ENCODE results near the gene CLIP2. TPM values are rescaled to one million over a fixed set of nuclear protein-coding genes. Genes with fewer than 3 reads are reported as not detected.
A peak's percentile ranks its signal among the peaks of the same experiment; 100 is the strongest.

The CLIP2 gene
- total RNA-seq, 1 experiment from 2014 or later, result 21.6 TPM

- Histone ChIP-seq H3K79me2 (ENCODE audit: insufficient read depth, low read length) (peaks cover 13% of the 10 kb centered on the region), H3K4me2 (ENCODE audit: insufficient read depth, insufficient read length, low read length) (peak overlapping the region; percentile 17), H3K23me2 (ENCODE audit: insufficient read length, low read depth, low read length, poor library complexity, severe bottlenecking) (no peaks in the 10 kb centered on the region), H2BK15ac (ENCODE audit: low read depth, low read length) (no peak overlapping the region), H3K14ac (ENCODE audit: insufficient read depth, low read length) (peak overlapping the region; percentile 24; the same call in 1 of the 2 replicates), H3K4me1 (ENCODE audit: insufficient read depth, low read length) (no peaks in the 10 kb centered on the region; the same call in 1 of the 2 replicates), H3K9me3 (ENCODE audit: control insufficient read depth, low read depth, low read length) (no peaks in the 10 kb centered on the region), H3K79me1 (ENCODE audit: insufficient read depth, low read depth, low read length, poor library complexity, severe bottlenecking) (peaks cover 2% of the 10 kb centered on the region), H4K8ac (replicated peaks; ENCODE audit: insufficient read length, low read depth, low read length) (no peak overlapping the region), H3K27me3 (ENCODE audit: insufficient read depth, low read length) (no peaks in the 10 kb centered on the region), H2BK120ac (ENCODE audit: low read depth, low read length, poor library complexity, severe bottlenecking) (no peak overlapping the region), H4K91ac (ENCODE audit: insufficient read length, low read depth, low read length) (no peak overlapping the region), H2AFZ (ENCODE audit: low read length) (no peak overlapping the region), H4K20me1 (ENCODE audit: control insufficient read depth, insufficient read depth, insufficient read length) (no peaks in the 10 kb centered on the region), H3K27ac (ENCODE audit: insufficient read length, low read depth, low read length) (no peak overlapping the region), H3K18ac (ENCODE audit: insufficient read length, low read depth, low read length) (no peak overlapping the region), H3T11ph (ENCODE audit: low read length) (no peak overlapping the region), H3K56ac (ENCODE audit: insufficient read length, low read depth, low read length) (no peak overlapping the region), H3K4ac (ENCODE audit: low read depth, low read length) (no peak overlapping the region; the same call in 1 of the 2 replicates), H3K9ac (ENCODE audit: extremely low read depth, insufficient read length, low read length) (no peak overlapping the region), H2BK12ac (ENCODE audit: insufficient read length, low read depth, low read length) (no peak overlapping the region), H3K23ac (ENCODE audit: insufficient read length, low read depth, low read length) (no peak overlapping the region), H2BK5ac (ENCODE audit: insufficient read length, low read length) (no peak overlapping the region), H2AK5ac (ENCODE audit: insufficient read length, low read length) (no peak overlapping the region), H4K5ac (ENCODE audit: insufficient read length, low read depth, low read length) (no peak overlapping the region), H2BK20ac (ENCODE audit: low read depth, low read length, poor library complexity, severe bottlenecking) (no peak overlapping the region)
- Mint-ChIP-seq H3K27me3 (ENCODE audit: low read depth) (no peaks in the 10 kb centered on the region; the same call in 1 of the 2 replicates), H3K4me1 (peaks cover 15 to 23% of the 10 kb centered on the region in 2 experiments), H3K4me3 (peak overlapping the region; percentile 64 to 77), H3K9me3 (peaks cover 0 to 5% of the 10 kb centered on the region in 2 experiments; a peak in 3 of 5 replicates), H3K27ac (no peak overlapping the region; a peak in 1 of 7 replicates), H3K36me3 (ENCODE audit: insufficient read depth in 1 of 3, low read depth in 3 of 3) (peaks cover 4 to 10% (median 10%) of the 10 kb centered on the region in 3 experiments; a peak in 5 of 7 replicates)
- TF ChIP-seq CTCF (conservative IDR thresholded peaks at IDR 0.05), result no peak
- no peak for DNase-seq
- no CpG with 5 or more reads among the region's 61 CpGs for WGBS (ENCODE audit: extremely low coverage, insufficient read length, low lambda C conversion rate)
Observed at GRCh38 chr7:74454021-74454924, 165.1 kb downstream of the CLIP2 start.

Data from H9 (cell line).